HCT116 (cell line): ENCODE results near the gene EPHB2. TPM values are rescaled to one million over a fixed set of nuclear protein-coding genes. Genes with fewer than 3 reads are reported as not detected.

Experiments used
- ATAC-seq: fragments of 200-7000 bp; cut with Tn5 transposase; 2 replicates; pipeline ENCODE4 v1.9.1; 2020; ENCODE audit warnings: mild to moderate bottlenecking, moderate library complexity
- BruUV-seq: library from RNA; stranded (reverse); fragments of 400-500 nt; replicated peaks from 2 replicates; lab custom pipeline; 2021; lab: Mats Ljungman, UMichigan
- CTCF ChIA-PET: fragments of 300-600 bp; sonication (Branson Sonifier 250); formaldehyde crosslinking; loops from one replicate; lab custom pipeline; 2021; ENCODE audit warnings: antibody characterized with exemption; lab: Charles Lee
- POLR2A ChIA-PET: fragments of 300-600, 350-600 bp; sonication (Branson Sonifier 250); formaldehyde crosslinking; loops from one replicate; lab custom pipeline; 2021; ENCODE audit warnings: antibody characterized with exemption; lab: Charles Lee
- RAD21 ChIA-PET, 2 experiments: fragments of 300-600 bp; sonication (Branson Sonifier 250); formaldehyde crosslinking; loops; one replicate each; lab custom pipeline; 2023; ENCODE audit warnings: low total read pairs in 2 of 2; ENCODE audit not compliant: uncharacterized antibody in 2 of 2, unreplicated experiment in 2 of 2, low non-redundant PET in 1 of 2; lab: Charles Lee
- DNase-seq: peaks from one replicate; pipeline ENCODE4 v3.0.0-alpha.2; 2010; ENCODE audit warnings: low read depth, low spot score
- H2AFZ ChIP-seq: fragments of 200-600 bp; shearing (Covaris generic), sonication (generic); 2 replicates; pipeline ENCODE4 v1.6.1; 2017; ENCODE audit warnings: low read depth, mixed run types, mixed read lengths, antibody characterized with exemption, low read length; ENCODE audit not compliant: poor library complexity, severe bottlenecking
- H3K27ac ChIP-seq: 2 replicates; pipeline ENCODE4 v1.5.1; 2012; ENCODE audit warnings: low read depth, low read length
- H3K27me3 ChIP-seq: fragments of 200-600 bp; sonication (generic); 2 replicates; pipeline ENCODE4 v1.6.1; 2016; ENCODE audit warnings: mixed run types, low read length, mixed read lengths; ENCODE audit not compliant: insufficient read depth
- H3K36me3 ChIP-seq, 2 experiments: fragments of 200-500 bp in 1 of 2; fragments of 200-600 bp in 1 of 2; sonication (Bioruptor generic) in 1 of 2; sonication (generic) in 1 of 2; 2 replicates each; pipeline versions ENCODE4 v1.5.1 to v1.6.1; 2014 to 2016; ENCODE audit warnings: low read length in 2 of 2, inconsistent platforms in 1 of 2, mixed read lengths in 1 of 2, mixed run types in 1 of 2; ENCODE audit not compliant: insufficient read depth in 2 of 2, control insufficient read depth in 1 of 2
- H3K4me1 ChIP-seq, 2 experiments: fragments of 200-600 bp in 1 of 2; sonication (generic) in 1 of 2; 2 replicates each; pipeline versions ENCODE4 v1.5.1 to v1.6.1; 2012 to 2017; ENCODE audit warnings: low read length in 2 of 2, inconsistent platforms in 1 of 2, mild to moderate bottlenecking in 1 of 2, mixed read lengths in 1 of 2, mixed run types in 1 of 2, moderate library complexity in 1 of 2; ENCODE audit not compliant: insufficient read depth in 2 of 2, control insufficient read depth in 1 of 2
- H3K4me2 ChIP-seq: fragments of 200-600 bp; sonication (generic); 2 replicates; pipeline ENCODE4 v1.6.1; 2017; ENCODE audit warnings: mixed run types, low read length, mixed read lengths
- H3K4me3 ChIP-seq, 2 experiments: fragments of 200-600 bp in 1 of 2; sonication (generic) in 1 of 2; replicated peaks in 1 of 2; 2 replicates each; pipeline ENCODE4 v1.5.1; 2011 to 2016; ENCODE audit warnings: low read length in 2 of 2, control low read depth in 1 of 2, low read depth in 1 of 2, mild to moderate bottlenecking in 1 of 2, mixed read lengths in 1 of 2, mixed run types in 1 of 2
- H3K79me2 ChIP-seq: fragments of 200-600 bp; sonication (generic); 2 replicates; pipeline ENCODE4 v1.6.1; 2017; ENCODE audit warnings: mild to moderate bottlenecking, mixed run types, low read length, moderate library complexity, mixed read lengths; ENCODE audit not compliant: insufficient read depth
- H3K9ac ChIP-seq: fragments of 200-600 bp; sonication (generic); 2 replicates; pipeline ENCODE4 v1.6.1; 2016; ENCODE audit warnings: low read length, mixed read lengths
- H3K9me2 ChIP-seq: fragments of 200-600 bp; sonication (generic), shearing (Covaris generic); 2 replicates; pipeline ENCODE4 v1.6.1; 2017; ENCODE audit warnings: mixed run types, mild to moderate bottlenecking, moderate library complexity; ENCODE audit not compliant: insufficient read depth
- H3K9me3 ChIP-seq, 2 experiments: fragments of 200-500 bp in 1 of 2; fragments of 200-600 bp in 1 of 2; sonication (Bioruptor generic) in 1 of 2; sonication (generic) in 1 of 2; 2 replicates each; pipeline ENCODE4 v1.6.1; 2014 to 2017; ENCODE audit warnings: low read length in 2 of 2, mixed read lengths in 2 of 2, inconsistent platforms in 1 of 2, low read depth in 1 of 2, mild to moderate bottlenecking in 1 of 2, mixed run types in 1 of 2, moderate library complexity in 1 of 2; ENCODE audit not compliant: control insufficient read depth in 1 of 2, insufficient read depth in 1 of 2
- H4K20me1 ChIP-seq: fragments of 200-600 bp; sonication (generic), shearing (Covaris generic); 2 replicates; pipeline ENCODE4 v1.6.1; 2017; ENCODE audit warnings: mixed run types, mild to moderate bottlenecking, moderate library complexity; ENCODE audit not compliant: insufficient read depth
- CBX3 ChIP-seq: IDR thresholded peaks from 2 replicates; pipeline ENCODE4 v1.6.1; 2012; ENCODE audit warnings: low read depth
- CEBPB ChIP-seq: IDR thresholded peaks from 2 replicates; pipeline ENCODE4 v1.6.1; 2012; ENCODE audit warnings: low read depth
- ELF1 ChIP-seq: IDR thresholded peaks from 2 replicates; pipeline ENCODE4 v1.6.1; 2012; ENCODE audit warnings: low read depth, borderline replicate concordance
- EZH2 ChIP-seq: fragments of 200-600 bp; sonication (generic); IDR thresholded peaks from 2 replicates; pipeline ENCODE4 v1.6.1; 2017; ENCODE audit warnings: antibody characterized with exemption, mixed run types
- EZH2phosphoT487 ChIP-seq: fragments of 200-600 bp; IDR thresholded peaks from 2 replicates; pipeline ENCODE4 v1.6.1; 2018; ENCODE audit warnings: antibody characterized with exemption, borderline replicate concordance
- FOSL1 ChIP-seq: IDR thresholded peaks from 2 replicates; pipeline ENCODE4 v1.6.1; 2012; ENCODE audit warnings: low read depth
- MAX ChIP-seq: IDR thresholded peaks from 2 replicates; pipeline ENCODE4 v1.6.1; 2012
- POLR2A ChIP-seq: IDR thresholded peaks from 2 replicates; pipeline ENCODE4 v1.7.0; 2011; ENCODE audit warnings: borderline replicate concordance; ENCODE audit not compliant: insufficient read depth, insufficient read length; ENCODE audit errors: extremely low read depth
- RAD21 ChIP-seq: IDR thresholded peaks from 2 replicates; pipeline ENCODE4 v1.6.1; 2012; ENCODE audit warnings: low read depth, mild to moderate bottlenecking
- SRF ChIP-seq: IDR thresholded peaks from 2 replicates; pipeline ENCODE4 v1.6.1; 2012; ENCODE audit warnings: low read depth
- TCF7L2 ChIP-seq: IDR thresholded peaks from 2 replicates; pipeline ENCODE4 v1.7.0; 2011; ENCODE audit warnings: borderline replicate concordance, inconsistent platforms; ENCODE audit not compliant: insufficient read depth, insufficient read length; ENCODE audit errors: extremely low read depth
- YY1 ChIP-seq: IDR thresholded peaks from 2 replicates; pipeline ENCODE4 v1.6.1; 2011; ENCODE audit warnings: low read length, low read depth, moderate library complexity, mild to moderate bottlenecking; ENCODE audit not compliant: insufficient replicate concordance; ENCODE audit errors: extremely low read depth
- ZBTB33 ChIP-seq: IDR thresholded peaks from 2 replicates; pipeline ENCODE4 v1.6.1; 2011; ENCODE audit warnings: mild to moderate bottlenecking, low read length, moderate library complexity; ENCODE audit not compliant: insufficient replicate concordance; ENCODE audit errors: extremely low read depth
- ZFX ChIP-seq: fragments of 450-650 bp; IDR thresholded peaks from 2 replicates; pipeline ENCODE4 v1.6.1; 2017
- ZNF274 ChIP-seq: fragments of 200-500 bp; sonication (Bioruptor generic); IDR thresholded peaks from 2 replicates; pipeline ENCODE4 v1.6.1; 2014; ENCODE audit warnings: mild to moderate bottlenecking, low read depth, low read length, inconsistent platforms
- intact Hi-C: fragments of 100-400 bp; cut with micrococcal nuclease; formaldehyde crosslinking; loops from 2 replicates; pipeline ENCODE4 v1.10.0; 2022
- total RNA-seq: library from RNA; stranded (reverse); gene quantifications from one replicate; pipeline ENCODE4 v1.2.1, GENCODE V29; 2021; ENCODE audit not compliant: unreplicated experiment
- TF ChIP-seq, protein P1 (sequence below), 3 experiments: fragments of 200-600 bp in 1 of 3; sonication (generic) in 1 of 3; IDR thresholded peaks in 2 of 3; conservative IDR thresholded peaks in 1 of 3; 2 replicates each; pipeline ENCODE4 v1.5.1; 2012 to 2017; ENCODE audit warnings: low read depth in 2 of 3, low read length in 2 of 3, antibody characterized with exemption in 1 of 3, borderline replicate concordance in 1 of 3, control low read depth in 1 of 3, mild to moderate bottlenecking in 1 of 3, mixed read lengths in 1 of 3, mixed run types in 1 of 3, moderate library complexity in 1 of 3; ENCODE audit not compliant: insufficient read depth in 1 of 3
- TF ChIP-seq, protein P2 (sequence below): IDR thresholded peaks from 2 replicates; pipeline ENCODE4 v1.6.1; 2012
- TF ChIP-seq, protein P3 (sequence below): IDR thresholded peaks from 2 replicates; pipeline ENCODE4 v1.6.1; 2012; ENCODE audit warnings: low read depth

EPHB2 gene
- total RNA-seq, 1 experiment from 2014 or later: 19.5 TPM

GRCh38 chr1:22777388-22778057, 66.9 kb downstream of the EPHB2 start:
- TF ChIP-seq ZNF274: no peak
- no peak for TF ChIP-seq MAX
- no peak for TF ChIP-seq ZBTB33
- no peak for TF ChIP-seq ZFX
- TF ChIP-seq SRF: no peak
- TF ChIP-seq, protein P1, sequence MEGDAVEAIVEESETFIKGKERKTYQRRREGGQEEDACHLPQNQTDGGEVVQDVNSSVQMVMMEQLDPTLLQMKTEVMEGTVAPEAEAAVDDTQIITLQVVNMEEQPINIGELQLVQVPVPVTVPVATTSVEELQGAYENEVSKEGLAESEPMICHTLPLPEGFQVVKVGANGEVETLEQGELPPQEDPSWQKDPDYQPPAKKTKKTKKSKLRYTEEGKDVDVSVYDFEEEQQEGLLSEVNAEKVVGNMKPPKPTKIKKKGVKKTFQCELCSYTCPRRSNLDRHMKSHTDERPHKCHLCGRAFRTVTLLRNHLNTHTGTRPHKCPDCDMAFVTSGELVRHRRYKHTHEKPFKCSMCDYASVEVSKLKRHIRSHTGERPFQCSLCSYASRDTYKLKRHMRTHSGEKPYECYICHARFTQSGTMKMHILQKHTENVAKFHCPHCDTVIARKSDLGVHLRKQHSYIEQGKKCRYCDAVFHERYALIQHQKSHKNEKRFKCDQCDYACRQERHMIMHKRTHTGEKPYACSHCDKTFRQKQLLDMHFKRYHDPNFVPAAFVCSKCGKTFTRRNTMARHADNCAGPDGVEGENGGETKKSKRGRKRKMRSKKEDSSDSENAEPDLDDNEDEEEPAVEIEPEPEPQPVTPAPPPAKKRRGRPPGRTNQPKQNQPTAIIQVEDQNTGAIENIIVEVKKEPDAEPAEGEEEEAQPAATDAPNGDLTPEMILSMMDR (IDR thresholded peaks at IDR 0.05 in 2 of 3, conservative IDR thresholded peaks at IDR 0.05 in 1 of 3; ENCODE audit: borderline replicate concordance in 1 of 3, insufficient read depth in 1 of 3, low read depth in 2 of 3, low read length in 2 of 3): no peak
- no peak for TF ChIP-seq FOSL1
- no peak for TF ChIP-seq CEBPB
- no peak for TF ChIP-seq EZH2
- no peak for TF ChIP-seq YY1
- TF ChIP-seq, protein P2, sequence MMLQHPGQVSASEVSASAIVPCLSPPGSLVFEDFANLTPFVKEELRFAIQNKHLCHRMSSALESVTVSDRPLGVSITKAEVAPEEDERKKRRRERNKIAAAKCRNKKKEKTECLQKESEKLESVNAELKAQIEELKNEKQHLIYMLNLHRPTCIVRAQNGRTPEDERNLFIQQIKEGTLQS: no peak
- no peak for TF ChIP-seq TCF7L2
- TF ChIP-seq RAD21: no peak
- TF ChIP-seq EZH2phosphoT487: no peak
- no peak for TF ChIP-seq POLR2A
- TF ChIP-seq, protein P3, sequence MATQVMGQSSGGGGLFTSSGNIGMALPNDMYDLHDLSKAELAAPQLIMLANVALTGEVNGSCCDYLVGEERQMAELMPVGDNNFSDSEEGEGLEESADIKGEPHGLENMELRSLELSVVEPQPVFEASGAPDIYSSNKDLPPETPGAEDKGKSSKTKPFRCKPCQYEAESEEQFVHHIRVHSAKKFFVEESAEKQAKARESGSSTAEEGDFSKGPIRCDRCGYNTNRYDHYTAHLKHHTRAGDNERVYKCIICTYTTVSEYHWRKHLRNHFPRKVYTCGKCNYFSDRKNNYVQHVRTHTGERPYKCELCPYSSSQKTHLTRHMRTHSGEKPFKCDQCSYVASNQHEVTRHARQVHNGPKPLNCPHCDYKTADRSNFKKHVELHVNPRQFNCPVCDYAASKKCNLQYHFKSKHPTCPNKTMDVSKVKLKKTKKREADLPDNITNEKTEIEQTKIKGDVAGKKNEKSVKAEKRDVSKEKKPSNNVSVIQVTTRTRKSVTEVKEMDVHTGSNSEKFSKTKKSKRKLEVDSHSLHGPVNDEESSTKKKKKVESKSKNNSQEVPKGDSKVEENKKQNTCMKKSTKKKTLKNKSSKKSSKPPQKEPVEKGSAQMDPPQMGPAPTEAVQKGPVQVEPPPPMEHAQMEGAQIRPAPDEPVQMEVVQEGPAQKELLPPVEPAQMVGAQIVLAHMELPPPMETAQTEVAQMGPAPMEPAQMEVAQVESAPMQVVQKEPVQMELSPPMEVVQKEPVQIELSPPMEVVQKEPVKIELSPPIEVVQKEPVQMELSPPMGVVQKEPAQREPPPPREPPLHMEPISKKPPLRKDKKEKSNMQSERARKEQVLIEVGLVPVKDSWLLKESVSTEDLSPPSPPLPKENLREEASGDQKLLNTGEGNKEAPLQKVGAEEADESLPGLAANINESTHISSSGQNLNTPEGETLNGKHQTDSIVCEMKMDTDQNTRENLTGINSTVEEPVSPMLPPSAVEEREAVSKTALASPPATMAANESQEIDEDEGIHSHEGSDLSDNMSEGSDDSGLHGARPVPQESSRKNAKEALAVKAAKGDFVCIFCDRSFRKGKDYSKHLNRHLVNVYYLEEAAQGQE: no peak
- no peak for TF ChIP-seq CBX3
- TF ChIP-seq ELF1: no peak
- CTCF ChIA-PET: no interaction called here
- Histone ChIP-seq H3K4me3 (no peak overlapping the region), H3K27ac (no peak overlapping the region), H3K4me2 (no peak overlapping the region), H3K4me1 (peaks cover 0 to 14% of the 10 kb centered on the region in 2 experiments; a peak in 2 of 4 replicates), H3K9ac (no peak overlapping the region), H3K9me2 (no peaks in the 10 kb centered on the region), H3K27me3 (no peaks in the 10 kb centered on the region), H3K36me3 (no peaks in the 10 kb centered on the region), H3K79me2 (no peaks in the 10 kb centered on the region), H2AFZ (no peak overlapping the region), H3K9me3 (no peaks in the 10 kb centered on the region), H4K20me1 (no peaks in the 10 kb centered on the region)
- POLR2A ChIA-PET: no interaction called here
- DNase-seq (no peak), ATAC-seq (no peak)
- RAD21 ChIA-PET: no interaction called here
- intact Hi-C loops: no loop called here
- BruUV-seq: no TSS peak
